HG03558 (cell line): ENCODE measurements around the gene RAB3GAP1.
"Not testable (repeated sequence)": the region's sequence is repeated elsewhere in the genome, so short reads cannot be mapped to it uniquely, and the experiment has no call there.

ENCODE experiments used
- ATAC-seq: cut with Tn5 transposase; IDR thresholded peaks from one replicate; pipeline ENCODE4 v1.9.1; 2021; ENCODE audit warnings: moderate number of reproducible peaks; ENCODE audit not compliant: unreplicated experiment; ENCODE audit errors: extremely low read depth

Gene RAB3GAP1

DNA sequence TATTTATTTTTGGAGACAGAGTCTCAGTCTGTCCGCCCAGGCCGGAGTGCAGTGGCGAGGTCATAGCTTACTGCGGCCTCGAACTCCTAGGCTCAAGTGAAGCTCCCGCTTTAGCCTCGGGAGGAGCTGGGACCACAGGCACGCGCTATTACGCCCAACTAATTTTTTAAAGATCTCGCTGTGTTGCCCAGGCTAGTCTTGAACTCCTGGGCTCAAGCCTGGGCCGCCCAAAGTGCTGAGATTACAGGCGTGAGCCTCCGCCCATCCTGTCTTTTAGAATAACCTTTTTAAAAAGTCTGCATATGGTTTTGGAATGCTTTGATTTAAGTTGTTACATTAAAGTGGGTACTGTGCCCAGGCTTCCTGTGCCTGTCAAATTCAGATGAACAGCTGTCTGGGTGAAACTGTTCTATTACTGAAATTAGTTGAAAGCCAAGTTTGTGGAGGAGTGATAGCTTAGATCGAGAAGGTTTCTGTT lies 944 bp downstream of the RAB3GAP1 start:
- peak; percentile 32 for ATAC-seq

GRCh38 chr2:135055182-135055786 lies 3.2 kb downstream of the RAB3GAP1 start:
- ATAC-seq = no peak

DNA sequence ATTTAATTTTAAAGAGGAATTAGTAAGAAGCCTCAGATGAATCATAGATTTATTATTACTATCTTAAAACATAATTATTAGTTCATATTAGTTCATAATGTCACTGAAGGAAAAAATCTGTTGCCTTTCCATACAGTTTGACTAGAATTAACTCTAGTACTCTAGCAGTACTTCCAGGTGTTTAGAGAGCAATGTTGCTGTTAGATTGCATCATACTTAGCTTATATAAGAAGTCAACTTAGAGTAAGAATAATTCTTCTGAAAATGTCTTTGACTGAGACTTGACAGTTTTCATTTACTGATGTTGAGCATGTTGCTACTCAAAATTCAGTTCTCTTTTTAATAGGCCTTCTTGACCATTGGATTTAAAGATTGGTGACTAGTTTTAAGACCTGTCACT lies 4.7 kb downstream of the RAB3GAP1 start:
- ATAC-seq = no peak

- no peak for ATAC-seq
Measured at GRCh38 chr2:135059577-135059976, 7.5 kb downstream of the RAB3GAP1 start.

DNA sequence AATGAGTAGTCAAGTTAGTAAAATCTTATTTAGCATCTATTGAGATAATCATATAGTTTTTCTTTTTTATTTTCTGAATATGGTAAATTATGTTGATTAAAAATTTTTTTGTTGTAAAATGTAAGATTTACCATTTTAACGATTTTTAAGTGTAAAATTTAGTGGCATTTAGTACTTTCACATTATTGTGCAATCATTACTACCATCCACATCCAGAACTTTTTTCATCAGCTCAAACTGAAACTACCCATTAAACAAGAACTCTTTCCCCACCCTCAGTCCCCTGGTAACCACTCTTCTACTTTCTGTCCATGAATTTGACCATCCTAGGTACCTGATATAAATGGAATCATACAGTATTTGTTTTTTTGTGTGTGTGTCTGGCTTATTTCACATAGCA lies 11.1 kb downstream of the RAB3GAP1 start:
- ATAC-seq = no peak

DNA sequence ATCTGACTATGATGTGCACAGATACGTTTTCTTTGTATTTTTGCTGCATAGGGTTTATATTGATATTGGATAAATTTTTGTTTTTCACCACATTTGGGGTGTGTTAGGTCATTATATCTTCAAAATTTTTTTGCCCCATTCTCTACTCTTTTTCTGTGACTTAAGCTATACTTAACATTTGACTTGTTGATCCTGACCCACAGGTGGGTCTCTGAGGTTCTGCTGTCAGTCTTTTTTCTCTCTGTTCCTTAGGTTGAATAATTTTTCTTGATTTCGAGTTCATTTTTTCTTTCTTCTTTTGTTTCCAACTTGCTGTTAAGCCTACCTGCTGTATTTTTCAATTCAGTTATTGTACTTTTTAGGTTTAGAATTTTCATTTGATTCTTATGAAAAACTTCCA lies 12.1 kb downstream of the RAB3GAP1 start:
- ATAC-seq = no peak

DNA sequence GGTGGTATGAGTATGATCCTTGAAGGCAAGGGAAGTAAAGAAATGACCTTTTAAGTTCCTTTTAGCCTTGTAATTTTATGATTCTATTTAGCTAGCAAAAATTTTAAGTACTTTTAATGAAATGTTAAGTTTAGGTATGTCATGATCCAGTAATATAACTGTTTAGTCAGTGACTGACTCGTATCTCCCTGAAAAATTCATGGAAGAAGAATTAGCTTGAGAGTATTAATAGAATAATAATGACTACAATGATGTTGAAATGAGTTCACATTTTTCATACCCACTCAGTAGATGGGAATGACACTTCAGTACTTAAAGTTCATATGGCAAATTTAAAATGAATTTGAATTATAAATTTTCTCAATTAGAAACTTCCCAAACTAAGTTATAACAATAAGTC lies 14.6 kb downstream of the RAB3GAP1 start:
- ATAC-seq = no peak

- no peak for ATAC-seq
Measured at GRCh38 chr2:135072125-135072997, 20.3 kb downstream of the RAB3GAP1 start.

DNA sequence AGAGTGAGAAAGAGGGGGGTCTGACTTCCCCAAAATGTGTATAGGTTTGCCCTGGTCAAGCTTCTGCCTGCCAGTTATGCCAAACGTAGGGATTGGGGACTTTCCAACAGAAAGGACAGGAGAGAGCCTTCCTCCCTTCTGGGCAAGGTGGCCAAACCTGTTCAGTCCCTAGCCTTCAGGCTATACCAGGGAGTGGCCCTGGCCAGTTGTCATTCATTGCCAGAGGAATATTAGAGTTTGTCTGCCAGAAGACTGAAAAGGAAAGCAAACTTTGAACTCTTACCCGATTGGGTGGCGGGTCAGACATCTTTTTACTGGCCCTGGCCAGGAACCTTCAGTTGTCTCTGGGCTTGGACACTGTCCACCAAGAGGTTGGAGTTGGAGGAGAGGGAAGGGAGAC lies 22.1 kb downstream of the RAB3GAP1 start:
- no peak for ATAC-seq

- no peak for ATAC-seq
Measured at GRCh38 chr2:135076556-135076955, 24.5 kb downstream of the RAB3GAP1 start.

DNA sequence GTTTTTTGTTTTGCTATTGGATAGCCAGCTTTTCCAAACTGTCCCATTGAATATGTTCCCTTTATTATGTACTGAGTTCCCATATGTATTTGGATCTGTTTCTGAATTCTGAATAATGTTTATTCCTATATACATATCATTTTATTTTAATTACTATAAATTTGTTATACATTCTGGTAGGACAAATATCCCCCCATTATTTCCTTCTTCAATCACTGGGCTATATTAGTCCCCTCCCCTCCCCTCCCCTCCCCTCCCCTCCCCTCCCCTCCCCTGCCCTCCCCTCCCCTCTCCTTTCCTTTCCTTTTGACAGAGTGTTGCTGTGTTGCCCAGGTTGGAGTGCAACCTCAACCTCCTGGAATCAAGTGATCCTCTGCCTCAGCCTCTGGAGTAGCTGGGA lies 26.3 kb downstream of the RAB3GAP1 start:
- ATAC-seq = no peak

GRCh38 chr2:135086222-135086621 lies 34.1 kb downstream of the RAB3GAP1 start:
- ATAC-seq = no peak

- not testable (repeated sequence) for ATAC-seq
Measured at GRCh38 chr2:135089597-135089996, 37.5 kb downstream of the RAB3GAP1 start.

DNA sequence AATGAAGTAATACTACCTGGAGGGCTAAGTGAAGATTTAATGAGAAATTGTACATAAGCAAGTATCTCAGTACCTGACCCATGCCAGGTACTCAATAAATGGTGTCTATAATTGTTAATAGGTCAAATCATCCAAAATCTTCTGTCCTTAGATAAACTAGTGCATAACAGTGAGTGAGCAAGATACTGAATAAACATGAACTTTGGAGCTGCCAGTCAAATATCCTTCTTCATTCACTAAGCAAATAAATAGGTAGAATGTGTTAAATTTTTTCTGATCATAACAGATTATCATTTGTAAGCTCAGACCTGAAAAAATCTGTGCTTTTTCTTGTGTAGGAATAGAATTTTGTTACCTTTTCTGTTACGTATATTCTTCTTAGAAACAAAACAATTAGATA lies 39.6 kb downstream of the RAB3GAP1 start:
- no peak for ATAC-seq

GRCh38 chr2:135093193-135093592 lies 41.1 kb downstream of the RAB3GAP1 start:
- no peak for ATAC-seq

- ATAC-seq = no peak
Measured at GRCh38 chr2:135093670-135094330, 41.7 kb downstream of the RAB3GAP1 start.

DNA sequence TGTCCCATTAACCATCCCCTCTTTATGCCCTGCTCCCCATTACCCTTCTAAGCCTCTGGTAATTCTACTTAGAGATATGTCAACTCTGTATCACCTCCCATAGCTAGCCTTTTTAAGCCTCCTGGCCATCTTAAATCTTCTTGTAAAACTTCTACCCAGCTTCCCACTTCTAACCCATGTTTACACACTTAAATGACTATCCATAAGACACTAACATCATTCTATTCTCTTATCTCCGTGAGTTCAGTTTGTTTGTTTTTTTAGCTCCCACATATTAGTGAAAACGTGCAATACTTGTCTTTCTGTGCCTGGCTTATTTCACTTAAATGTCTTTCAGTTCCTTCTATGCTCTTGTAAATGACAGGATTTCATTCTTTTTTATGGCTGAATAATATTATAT lies 42.4 kb downstream of the RAB3GAP1 start:
- ATAC-seq = no peak

DNA sequence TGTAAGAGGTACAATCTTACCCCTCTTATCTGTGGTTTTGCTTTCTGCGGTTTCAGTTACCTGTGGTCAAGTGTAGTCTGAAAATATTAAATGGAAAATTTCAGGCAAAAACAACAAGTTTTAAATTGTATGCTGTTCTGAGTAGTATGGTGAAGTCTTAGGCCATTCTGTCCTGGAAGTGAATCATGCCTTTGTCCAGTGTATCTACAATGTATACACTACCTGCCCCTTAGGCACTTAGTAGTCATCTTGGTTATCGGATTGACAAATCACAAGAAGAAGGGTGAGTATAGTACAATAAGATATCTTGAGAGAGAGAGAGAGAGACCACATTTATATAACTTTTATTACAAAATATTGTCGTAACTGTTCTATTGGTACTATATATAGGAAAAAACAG lies 43.5 kb downstream of the RAB3GAP1 start:
- ATAC-seq = no peak

DNA sequence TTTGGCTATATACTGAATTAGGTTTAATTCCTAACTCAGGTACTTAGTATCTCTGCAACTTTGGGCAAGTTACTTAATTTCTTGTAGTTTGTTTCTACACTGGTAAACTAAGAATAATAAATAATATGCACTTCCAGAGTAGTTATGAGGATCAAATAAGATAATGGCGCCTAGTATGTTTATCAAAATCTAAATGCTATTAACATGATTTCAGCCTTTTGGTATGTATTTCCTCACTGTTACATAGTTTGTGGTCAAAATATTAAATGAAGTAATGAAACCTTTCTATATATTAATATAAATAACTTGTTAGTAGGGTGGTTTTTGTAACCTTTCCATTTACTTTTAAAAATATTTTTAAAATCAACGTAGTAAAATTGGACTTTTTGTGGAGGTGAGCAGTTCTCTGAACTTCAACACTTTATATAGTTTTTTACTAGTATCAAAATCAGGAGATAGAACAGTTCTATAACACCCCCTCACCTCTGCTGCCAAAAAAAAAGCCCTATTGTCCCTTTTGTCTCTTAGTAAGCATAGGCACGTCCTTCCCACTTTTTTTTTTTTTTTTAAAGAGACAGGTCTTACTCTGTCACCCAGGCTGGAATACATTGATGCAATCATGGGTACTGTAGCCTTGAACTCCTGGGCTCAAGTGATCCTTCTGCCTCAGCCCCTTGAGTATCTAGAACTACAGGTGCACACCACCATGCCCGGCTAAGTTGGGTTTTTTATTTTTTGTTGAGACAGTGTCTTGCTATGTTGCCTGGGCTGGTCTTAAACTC lies 44.8 kb downstream of the RAB3GAP1 start:
- ATAC-seq = no peak

- no peak for ATAC-seq
Measured at GRCh38 chr2:135097532-135098231, 45.6 kb downstream of the RAB3GAP1 start.
